ENCODE measurements around the gene DNM3.

The DNM3 gene

DNA sequence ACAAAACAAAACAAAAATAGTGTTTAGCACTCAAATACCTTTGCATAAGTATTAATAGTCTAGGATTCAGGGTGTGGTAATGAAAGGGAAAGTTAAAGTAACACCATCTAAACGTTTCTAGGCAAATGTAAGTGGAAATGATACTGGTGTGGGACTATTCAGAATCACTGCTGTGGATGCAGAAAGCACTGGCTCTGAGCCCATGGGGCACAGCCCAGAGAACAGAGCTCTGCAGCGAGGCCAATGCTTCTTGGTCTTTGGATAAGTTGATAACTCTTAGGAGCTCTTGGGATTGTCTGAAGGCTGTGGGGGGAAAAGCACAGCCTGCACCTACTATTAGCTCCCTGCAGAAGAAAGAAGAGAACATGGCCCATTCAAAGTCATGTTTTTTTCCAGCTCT lies 21.4 kb upstream of the DNM3 start:
- no peak for DNase-seq

DNA sequence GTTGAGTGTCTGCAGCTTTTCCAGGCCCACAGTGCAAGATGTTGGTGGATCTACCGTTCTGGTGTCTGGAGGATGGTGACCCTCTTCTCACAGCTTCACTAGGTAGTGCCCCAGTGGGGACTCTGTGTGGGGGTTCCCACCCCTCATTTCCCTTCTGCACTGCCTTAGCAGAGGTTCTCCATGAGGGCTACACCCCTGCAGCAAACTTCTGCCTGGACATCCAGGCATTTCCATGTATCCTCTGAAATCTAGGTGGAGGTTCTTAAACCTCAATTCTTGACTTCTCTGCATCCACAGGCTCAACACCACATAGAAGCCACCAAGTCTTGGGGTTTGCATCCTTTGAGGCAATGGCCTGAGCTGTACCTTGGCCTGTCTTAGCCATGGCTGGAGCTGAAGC lies 14.3 kb upstream of the DNM3 start:
- DNase-seq = no peak

DNA sequence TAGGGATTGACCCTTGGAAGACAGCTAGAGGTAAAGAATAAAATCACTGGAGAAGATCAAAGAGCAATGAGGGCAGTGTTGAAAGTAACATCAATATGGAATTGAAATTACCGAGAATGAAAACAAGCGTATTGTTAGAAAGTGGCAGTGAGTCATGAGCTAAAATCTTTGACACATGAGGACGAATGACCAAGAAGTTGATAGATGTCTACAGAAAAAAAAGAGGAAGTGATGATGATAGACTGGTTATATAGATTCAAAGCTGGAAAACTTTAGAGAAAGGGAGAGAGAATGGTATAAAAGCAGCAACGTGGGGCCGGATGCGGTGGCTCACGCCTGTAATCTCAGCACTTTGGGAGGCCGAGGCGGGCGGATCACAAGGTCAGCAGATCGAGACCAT lies 12.5 kb upstream of the DNM3 start:
- DNase-seq = no peak

DNA sequence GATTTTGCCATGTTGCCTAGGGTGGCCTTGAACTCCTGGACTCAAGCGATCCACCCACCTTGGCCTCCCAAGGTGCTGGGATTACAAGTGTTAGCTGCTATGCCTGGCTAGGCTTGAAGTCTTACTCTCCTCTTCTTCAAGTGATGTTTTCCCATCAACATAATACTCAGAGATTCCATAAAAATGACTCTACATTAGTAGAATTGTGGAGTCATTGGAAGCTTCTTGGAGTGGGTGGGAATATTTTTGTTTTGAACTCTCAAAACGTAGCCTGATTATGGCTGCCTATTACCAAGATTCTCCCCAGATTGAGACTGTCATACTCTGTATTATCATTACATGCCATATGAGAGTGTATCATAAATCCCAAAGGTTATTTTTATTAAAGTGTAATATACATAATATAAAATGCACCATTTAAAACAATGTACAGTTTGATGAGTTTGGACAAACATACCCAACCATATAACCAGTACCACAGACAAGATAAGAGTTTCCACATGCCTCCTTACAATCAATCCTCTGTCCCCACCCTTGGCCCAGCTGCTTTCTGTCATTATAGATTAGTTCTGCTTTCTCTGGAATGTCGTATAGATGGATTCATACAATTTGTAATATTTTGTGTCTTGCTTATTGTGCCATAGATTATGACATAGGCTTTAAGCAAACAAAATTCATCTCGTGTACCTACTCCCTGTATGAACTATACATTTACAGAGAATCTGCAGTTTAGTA lies 8.0 kb upstream of the DNM3 start:
- DNase-seq = no peak

DNA sequence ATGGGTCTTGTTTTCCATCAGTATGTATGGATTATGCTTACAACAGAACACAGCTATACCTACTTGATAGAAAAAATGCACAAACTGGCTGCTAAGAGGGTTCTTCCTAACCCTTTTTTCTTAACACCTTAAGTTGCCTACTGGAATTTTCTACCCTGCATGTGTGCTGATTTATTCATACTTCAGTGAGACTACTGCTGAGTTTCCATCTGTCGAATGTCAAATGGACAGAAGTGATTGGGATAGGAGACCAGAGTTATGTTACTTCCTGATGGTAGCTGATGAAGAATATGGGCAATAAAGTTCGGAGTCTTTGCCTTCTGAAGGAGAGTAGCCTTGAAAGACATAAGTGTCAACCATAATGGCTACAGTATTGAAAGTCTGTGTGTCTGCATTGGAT lies 6.5 kb upstream of the DNM3 start:
- DNase-seq = no peak

DNA sequence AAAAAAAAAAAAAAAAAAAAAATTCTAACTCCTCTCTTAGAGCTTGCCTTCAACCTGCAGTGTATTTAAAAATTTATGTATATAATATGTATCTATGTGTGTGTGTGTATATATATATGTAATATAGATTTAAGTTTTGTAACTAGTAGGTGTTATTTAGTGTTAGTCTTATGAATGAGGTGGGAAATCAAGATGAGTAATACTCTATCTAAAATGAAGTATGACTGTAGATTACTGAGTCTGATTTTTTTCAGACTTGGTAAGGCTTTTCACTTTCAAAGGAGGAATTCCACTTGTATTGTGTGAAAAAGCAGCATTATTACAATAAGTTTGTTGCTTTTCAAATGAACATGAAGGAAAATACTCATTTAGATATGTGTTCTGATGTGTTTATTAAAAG lies 5.4 kb upstream of the DNM3 start:
- DNase-seq = no peak

DNA sequence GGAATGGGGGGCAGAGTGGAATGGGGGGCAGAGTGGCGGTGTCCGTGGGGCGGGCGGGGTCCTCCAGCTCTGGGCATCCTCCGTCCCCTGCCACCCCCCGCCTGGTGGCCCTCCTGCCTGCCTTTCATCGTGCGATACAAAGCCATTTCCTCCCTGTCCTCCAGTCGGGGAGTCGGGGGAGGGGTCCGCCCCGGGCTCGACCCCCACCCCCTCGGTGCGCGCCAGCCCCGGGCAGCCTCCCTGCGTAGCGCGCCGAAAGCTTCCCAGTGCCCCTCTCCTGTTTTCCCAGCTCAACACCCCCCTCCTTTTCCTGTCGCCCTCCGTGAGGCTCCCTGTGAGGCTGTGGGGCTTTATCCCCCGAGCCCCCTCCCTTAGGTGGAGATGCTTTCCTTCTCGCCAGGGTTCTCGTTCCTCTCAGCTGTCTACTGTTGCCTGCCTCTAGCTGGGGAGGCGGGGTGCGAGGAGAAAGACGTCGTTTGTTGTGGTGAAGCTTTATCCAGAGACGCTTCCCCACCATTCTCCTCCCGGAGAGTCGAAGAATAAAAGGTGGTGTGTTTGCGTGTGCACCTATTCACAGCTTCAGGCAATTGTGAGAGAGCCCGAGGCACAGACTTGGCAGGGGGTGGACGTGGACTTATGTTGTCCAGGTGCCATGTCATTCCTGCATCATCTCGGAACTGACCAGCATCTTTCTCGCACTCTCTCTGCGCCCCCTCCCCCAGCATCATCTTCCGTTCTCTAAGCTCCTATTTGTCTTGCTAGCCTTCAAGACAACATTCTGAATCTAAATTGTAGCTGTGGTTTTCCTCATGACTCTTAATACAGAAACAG lies 848 bp downstream of the DNM3 start:
- DNase-seq = no peak

DNA sequence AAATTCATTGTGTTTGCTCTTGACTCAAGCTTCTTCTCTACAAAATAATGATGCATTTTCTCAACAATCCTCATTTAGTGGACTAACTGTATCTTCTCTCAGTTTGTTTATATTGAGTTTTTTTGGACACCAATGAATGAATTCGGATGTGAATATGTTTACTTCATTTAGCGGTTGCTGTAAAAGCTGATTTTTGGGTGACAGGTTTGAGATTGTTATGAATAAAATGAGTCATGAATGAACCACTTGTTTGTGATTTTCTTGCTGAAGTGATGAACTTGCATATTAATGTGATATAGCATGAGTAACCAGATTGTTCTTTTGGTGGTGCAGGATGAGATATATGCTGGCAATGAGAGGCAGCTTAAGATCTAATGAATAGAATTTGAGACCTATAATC lies 3.1 kb downstream of the DNM3 start:
- DNase-seq = no peak

DNA sequence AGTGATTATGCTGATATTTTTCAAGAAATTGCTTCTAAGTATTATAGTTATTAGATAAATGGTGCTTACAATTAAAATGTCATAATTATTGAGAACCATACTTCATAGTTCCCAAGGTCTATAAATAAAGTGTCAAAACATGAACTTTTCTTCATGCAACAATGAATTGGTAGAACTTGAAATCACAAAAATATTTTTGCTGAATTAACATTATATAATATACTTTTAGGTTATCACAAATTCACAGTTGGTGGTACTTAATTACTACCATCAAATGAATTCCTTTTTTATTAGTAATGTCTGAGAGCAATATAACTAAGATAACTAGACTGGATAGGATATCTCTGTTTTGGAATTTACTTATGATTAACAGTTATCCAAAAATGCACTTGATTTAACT lies 4.7 kb downstream of the DNM3 start:
- no peak for DNase-seq

DNA sequence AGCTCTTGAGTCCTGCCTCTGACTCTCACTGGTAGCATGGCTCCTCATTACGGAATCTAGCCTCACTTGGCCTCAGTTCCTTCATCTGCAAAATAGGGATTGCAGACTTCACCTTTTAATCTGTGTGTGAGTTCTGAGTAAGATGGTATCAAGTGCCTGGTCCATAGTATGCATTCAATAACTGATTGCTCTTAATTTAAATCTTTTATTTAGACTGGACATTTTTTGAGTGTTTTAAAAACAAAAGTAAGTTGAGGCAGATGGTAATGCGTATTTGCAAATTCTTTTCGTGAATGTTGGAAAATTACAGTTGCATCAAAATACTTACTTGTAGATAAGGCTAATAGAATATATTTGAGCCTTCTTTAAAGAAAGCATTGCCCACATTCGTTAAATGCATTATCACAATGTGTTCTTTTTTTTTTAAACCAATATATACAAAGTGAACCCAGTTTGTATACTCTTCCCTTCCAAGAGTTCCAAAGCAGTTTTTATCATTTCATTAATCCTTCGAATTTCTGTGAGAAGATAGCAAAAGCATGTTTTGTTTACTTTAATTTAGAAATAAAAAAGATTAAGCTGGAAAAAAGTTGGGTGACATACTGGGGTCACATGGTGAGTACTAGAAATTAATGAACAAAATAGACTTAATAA lies 8.1 kb downstream of the DNM3 start:
- DNase-seq = no peak

DNA sequence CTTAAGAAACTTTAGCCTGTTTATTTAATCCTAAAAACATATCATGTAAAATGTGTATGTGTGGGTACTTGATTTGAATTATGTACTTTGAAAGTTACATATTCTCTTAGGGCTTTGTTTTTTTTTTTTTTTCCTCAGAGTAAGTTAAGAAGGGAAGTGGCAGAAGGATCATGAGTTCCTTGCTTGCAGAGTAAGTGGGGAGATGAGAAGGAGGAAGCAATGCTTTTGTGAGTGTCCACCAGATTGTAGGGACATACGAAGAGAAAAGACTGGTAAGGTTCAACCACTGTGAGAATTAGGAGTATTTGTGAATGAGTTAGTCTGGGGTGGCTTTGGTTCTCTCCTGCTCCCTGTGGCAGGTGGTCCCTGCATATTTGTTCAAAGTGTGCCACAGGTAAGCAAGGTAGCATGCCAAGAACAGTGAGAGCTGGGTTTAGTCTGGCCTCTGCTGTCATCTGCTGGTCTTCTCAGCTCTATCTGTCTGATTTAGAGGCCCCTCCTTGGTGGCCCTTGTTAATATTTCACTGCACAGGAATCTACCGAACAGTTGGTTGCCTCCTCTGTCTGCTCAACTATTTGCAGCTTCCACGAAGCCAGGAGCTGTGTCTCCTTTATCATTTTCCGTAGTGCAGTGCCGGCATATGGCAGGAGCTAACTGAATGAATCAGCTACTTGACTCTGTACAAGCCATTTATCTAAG lies 9.5 kb downstream of the DNM3 start:
- DNase-seq = no peak

DNA sequence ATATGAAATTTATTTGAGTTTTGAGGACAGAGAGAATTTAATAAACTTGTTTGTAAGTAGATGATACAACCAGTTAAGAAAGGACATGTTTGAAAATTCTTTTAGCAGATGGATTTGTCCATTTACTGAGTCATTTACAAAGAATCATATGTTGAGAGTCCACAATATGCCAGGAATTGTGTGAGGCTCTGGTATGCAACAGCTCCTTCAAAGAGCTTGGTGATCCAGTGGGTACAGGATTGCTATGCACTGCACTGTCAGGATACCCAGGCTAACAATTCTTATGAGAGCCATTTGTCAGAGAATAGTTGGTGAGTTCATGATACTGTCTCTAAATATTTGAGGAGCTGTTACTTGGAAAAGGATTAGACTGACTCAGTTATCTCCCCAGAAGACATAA lies 11.0 kb downstream of the DNM3 start:
- DNase-seq = no peak

DNA sequence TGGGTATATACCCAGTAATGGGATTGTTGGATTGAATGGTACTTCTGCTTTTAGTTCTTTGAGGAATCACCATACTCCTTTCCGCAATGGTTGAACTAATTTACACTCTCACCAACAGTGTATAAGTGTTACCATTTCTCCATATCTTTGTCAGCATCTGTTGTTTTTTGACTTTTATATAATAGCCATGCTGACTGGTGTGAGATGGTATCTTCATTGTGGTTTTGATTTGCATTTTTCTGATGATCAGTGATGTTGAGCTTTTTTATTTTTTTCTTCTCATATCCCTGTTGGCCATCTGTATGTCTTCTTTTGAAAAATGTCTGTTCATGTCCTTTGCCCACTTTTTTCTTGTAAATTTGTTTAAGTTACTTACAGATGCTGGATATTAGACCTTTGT lies 14.1 kb downstream of the DNM3 start:
- no peak for DNase-seq

DNA sequence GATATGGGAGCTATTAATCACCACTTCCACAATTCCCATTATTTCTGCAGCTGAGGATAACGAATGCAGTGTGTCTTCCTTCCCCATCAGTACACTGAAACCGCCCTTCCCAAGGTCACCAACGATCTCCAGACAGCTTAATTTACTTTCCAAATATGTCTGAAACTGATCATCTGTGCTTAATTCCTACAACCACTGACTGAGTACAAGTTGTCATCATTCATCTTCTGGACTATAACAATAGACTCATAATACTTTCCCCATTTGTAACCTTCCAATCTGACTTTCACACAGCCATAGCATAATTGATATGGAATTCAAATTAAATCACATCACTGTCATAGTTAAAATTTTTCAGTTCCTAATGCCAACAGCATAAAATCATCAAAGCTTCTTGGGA lies 17.4 kb downstream of the DNM3 start:
- no peak for DNase-seq

DNA sequence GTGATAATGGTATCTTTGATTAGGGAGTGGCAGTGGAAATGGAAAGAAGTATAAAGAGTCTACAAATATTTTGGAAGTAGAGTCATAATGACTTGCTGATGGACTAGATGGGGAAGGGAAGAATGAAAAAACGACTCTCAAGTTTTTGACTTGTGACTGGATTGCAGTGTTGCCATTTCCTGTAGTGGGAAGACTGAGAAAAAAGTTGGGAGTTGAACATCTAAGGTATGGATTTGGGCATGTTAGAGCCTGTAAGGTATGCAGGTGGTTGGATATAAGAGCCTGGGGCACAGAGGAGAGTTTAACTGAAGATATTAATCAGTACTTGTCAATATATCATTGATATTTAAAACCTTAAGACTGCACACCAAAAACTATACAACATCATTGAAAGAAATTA lies 19.4 kb downstream of the DNM3 start:
- DNase-seq = no peak

DNA sequence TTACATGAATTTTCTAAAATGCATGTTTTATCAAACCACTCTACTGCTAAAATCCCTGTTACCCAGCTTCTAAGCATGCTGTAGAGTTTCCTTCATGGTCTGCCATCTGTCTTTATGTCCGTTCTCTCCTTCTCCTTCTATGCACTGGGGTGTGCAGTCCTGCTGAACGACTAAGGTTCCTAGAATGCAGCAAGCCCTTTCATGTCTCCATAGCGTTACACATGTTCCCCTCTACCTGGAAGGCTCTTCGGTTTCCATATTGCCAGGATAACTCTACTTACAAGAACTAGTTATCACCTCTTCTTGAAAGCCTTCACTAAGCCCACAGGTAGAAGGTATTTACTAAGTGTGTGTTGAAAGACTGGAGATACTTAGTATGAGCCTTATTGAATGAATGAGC lies 22.2 kb downstream of the DNM3 start:
- no peak for DNase-seq

DNA sequence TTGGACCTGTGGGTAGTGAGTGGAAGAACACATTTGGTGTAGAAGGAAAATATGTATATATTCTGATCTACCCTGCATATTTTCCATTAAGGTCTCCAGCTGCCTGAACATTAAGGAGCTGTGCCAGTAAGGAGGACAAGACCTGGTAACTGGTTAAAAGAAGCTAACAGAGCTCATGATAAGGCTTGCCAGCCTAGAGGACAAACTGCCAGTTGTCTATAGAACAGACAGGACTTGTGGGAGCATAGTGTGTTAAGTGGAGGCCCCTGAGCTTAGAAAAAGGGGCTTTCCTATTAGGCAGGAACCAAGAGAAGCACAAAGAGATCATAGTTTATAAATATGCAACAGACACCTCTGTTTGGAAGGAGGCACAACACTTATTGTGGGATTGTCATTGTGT lies 23.0 kb downstream of the DNM3 start:
- no peak for DNase-seq

DNA sequence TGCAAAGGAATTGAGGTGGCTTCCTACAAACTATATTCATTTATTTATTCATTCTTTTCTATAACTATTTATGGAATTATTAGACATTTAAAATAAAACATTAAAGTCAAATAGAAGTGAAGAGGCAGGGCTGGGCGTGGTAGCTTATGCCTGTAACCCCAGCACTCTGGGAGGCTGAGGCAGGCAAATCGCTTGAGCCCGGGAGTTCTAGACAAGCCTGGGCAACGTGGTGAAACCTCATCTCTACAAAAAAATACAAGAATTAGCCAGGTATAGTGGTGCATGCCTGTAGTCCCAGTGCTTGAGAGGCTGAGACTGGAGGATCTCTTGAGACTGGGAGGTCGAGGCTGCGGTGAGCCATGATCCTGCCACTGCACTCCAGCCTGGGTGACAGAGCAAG lies 23.8 kb downstream of the DNM3 start:
- no peak for DNase-seq

DNA sequence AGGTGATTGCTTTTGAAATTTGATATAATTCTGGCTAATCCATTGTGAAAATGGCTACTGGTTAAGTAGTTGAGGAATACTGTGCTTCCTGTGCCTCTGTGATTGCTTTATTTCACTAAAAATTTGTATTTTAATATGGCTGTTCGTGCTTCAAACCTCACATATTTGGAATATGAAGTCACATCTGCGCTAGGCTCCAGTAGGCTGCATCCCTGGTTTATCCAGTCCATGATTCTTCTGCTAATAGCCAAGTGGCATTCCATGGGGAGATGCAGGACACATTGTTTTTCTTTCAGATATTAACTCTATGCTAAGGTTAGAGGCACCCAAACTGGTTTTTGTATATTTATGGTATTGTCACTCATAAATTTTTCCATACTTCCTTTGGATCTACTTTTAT lies 25.9 kb downstream of the DNM3 start:
- no peak for DNase-seq

DNA sequence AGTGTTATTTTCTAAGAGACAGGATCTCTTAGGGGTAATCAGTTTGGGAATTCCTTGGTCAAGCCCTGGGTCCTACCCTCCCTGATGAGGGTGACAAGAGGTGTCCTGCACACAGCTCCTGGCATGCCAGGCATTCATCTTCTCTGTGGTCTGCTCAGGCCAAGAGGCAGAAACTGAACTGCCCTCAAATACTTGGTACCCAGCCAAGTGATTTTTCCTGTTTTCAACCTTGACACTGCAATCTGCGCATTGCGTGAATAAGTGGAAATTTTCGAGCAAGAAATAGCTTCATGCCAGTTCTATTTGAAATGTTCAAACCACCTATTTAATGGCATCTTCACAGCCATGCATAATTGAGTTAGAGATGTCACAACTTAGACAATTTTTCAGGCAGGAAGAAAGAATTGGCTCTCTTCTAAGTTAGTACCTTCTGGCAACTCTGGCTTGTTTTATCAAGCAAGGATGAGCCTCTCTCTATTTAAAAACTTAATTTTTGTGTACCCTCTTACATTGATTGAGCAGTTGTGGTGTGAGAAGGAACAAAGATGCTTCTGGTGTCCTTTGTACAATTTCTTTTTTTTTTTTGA lies 27.0 kb downstream of the DNM3 start:
- DNase-seq = no peak

DNA sequence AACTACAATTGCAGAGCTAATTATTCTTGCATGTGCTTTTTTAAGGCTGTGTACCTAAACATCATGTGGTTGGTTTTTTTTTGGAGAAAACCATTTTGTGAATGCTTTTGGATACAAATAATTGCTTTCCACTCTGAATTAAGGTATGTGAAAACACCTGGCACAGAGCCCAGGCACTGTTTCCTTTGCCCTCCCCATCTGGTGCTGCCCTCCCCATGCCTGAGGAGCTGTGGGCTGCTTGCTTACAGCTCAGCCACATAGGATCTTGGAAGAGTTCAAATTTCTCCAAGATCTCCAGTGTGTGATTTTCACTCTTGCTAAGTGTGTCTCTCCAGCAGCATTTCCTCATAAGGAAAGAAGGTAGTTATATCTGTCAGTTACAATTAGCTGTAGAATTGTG lies 27.8 kb downstream of the DNM3 start:
- no peak for DNase-seq

DNA sequence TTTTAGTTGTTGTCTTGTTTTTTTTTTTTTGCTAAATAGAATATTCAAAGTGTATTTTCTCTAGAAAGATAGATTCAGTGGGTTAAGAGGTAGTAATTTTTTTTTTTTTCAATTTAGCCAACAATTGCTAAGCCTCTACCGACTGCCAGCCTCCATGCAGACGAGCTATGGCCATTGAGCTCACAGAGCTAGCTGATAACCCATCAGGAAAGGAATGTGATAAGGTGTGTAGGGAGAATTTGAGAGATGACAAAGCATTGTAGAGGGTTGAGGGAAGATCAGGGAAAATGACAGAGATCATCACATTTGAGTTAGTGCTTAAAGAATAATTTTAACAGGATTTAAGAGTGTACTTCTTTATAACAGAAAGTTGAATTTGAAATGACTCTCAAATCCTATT lies 30.6 kb downstream of the DNM3 start:
- DNase-seq = no peak

DNA sequence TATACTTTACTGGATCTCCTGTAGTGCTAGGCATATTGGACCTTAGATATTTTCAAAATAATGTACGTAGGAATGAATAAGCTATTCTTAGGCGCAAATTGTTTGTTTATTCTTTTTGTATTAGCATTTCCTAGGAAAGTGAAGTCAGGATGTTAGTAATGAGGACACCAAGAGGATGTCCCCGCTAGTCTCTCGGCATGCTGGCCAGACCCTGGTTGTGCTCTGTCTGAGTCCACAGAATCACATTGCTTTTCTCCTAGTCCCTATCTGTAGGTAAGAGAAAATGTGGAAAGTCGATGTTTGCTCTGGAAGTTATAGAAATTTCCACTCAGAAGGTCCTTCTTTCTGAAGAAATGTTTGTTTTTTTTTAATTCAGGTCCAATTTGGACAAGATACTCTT lies 31.1 kb downstream of the DNM3 start:
- no peak for DNase-seq
